ENCODE measurements around the gene INTS1.

Gene INTS1

GRCh38 chr7:1436608-1437007 is 67.6 kb downstream of the INTS1 start:
- CTCF ChIA-PET = no interaction called here
- TF ChIP-seq PKNOX1 (IDR thresholded peaks at IDR 0.05) = no peak
- TF ChIP-seq ZNF384 (IDR thresholded peaks at IDR 0.05) = no peak
- TF ChIP-seq FOXM1 (IDR thresholded peaks at IDR 0.05; ENCODE audit: borderline replicate concordance) = no peak
- TF ChIP-seq LEF1 (IDR thresholded peaks at IDR 0.05; ENCODE audit: borderline replicate concordance) = no peak
- no peak for TF ChIP-seq SUZ12 (IDR thresholded peaks at IDR 0.05)
- no peak for TF ChIP-seq ARNT (IDR thresholded peaks at IDR 0.05)
- TF ChIP-seq L3MBTL2 (conservative IDR thresholded peaks at IDR 0.05) = no peak
- no peak for TF ChIP-seq ELF4 (IDR thresholded peaks at IDR 0.05)
- TF ChIP-seq TARDBP (IDR thresholded peaks at IDR 0.05) = no peak
- TF ChIP-seq NFRKB (IDR thresholded peaks at IDR 0.05) = no peak
- TF ChIP-seq SP1 (IDR thresholded peaks at IDR 0.05) = no peak
- TF ChIP-seq HDGF (IDR thresholded peaks at IDR 0.05; ENCODE audit: borderline replicate concordance) = no peak
- TF ChIP-seq FOXA1 (IDR thresholded peaks at IDR 0.05) = no peak
- no peak for TF ChIP-seq CTBP1 (IDR thresholded peaks at IDR 0.05; ENCODE audit: borderline replicate concordance)
- no peak for DNase-seq (ENCODE audit: extremely low spot score)
- POLR2A ChIA-PET = no interaction called here

- ChIA-PET CTCF (no interaction called here), POLR2A (no interaction called here)
- TF ChIP-seq NFRKB (IDR thresholded peaks at IDR 0.05) = no peak
- no peak for TF ChIP-seq ELF4 (IDR thresholded peaks at IDR 0.05)
- TF ChIP-seq BHLHE40 (IDR thresholded peaks at IDR 0.05; ENCODE audit: borderline replicate concordance) = no peak
- no peak for TF ChIP-seq FOXM1 (IDR thresholded peaks at IDR 0.05; ENCODE audit: borderline replicate concordance)
- no peak for TF ChIP-seq SP1 (IDR thresholded peaks at IDR 0.05)
- no peak for TF ChIP-seq ARNT (IDR thresholded peaks at IDR 0.05)
- no peak for TF ChIP-seq FOXA1 (IDR thresholded peaks at IDR 0.05)
- TF ChIP-seq FOXK2 (IDR thresholded peaks at IDR 0.05) = no peak
- TF ChIP-seq L3MBTL2 (conservative IDR thresholded peaks at IDR 0.05) = no peak
- no peak for TF ChIP-seq LEF1 (IDR thresholded peaks at IDR 0.05; ENCODE audit: borderline replicate concordance)
- DNase-seq (ENCODE audit: extremely low spot score) = no peak
Measured at GRCh38 chr7:1434891-1435670, 69.1 kb downstream of the INTS1 start.

- POLR2A ChIA-PET = no interaction called here
- TF ChIP-seq NFRKB (IDR thresholded peaks at IDR 0.05) = no peak
- no peak for TF ChIP-seq ELF4 (IDR thresholded peaks at IDR 0.05)
- no peak for TF ChIP-seq FOXK2 (IDR thresholded peaks at IDR 0.05)
- TF ChIP-seq L3MBTL2 (conservative IDR thresholded peaks at IDR 0.05) = no peak
- no peak for TF ChIP-seq BHLHE40 (IDR thresholded peaks at IDR 0.05; ENCODE audit: borderline replicate concordance)
- no peak for TF ChIP-seq TARDBP (IDR thresholded peaks at IDR 0.05)
- no peak for TF ChIP-seq PKNOX1 (IDR thresholded peaks at IDR 0.05)
- TF ChIP-seq FOXA1 (IDR thresholded peaks at IDR 0.05) = no peak
- no peak for TF ChIP-seq ARNT (IDR thresholded peaks at IDR 0.05)
- no peak for TF ChIP-seq SUZ12 (IDR thresholded peaks at IDR 0.05)
- no peak for TF ChIP-seq SP1 (IDR thresholded peaks at IDR 0.05)
- TF ChIP-seq HDGF (IDR thresholded peaks at IDR 0.05; ENCODE audit: borderline replicate concordance) = no peak
- TF ChIP-seq CTBP1 (IDR thresholded peaks at IDR 0.05; ENCODE audit: borderline replicate concordance) = no peak
- TF ChIP-seq LEF1 (IDR thresholded peaks at IDR 0.05; ENCODE audit: borderline replicate concordance) = no peak
- TF ChIP-seq FOXM1 (IDR thresholded peaks at IDR 0.05; ENCODE audit: borderline replicate concordance) = no peak
- CTCF ChIA-PET = interaction anchor here (1.2 kb wide), 1 partner anchor 251 kb away, joined by 4 read pairs; no protein-coding TSS in a partner anchor
- DNase-seq (ENCODE audit: extremely low spot score) = no peak
Measured at GRCh38 chr7:1434165-1434718, 69.9 kb downstream of the INTS1 start.

GRCh38 chr7:1433128-1433920 is 70.9 kb downstream of the INTS1 start:
- POLR2A ChIA-PET = no interaction called here
- no peak for TF ChIP-seq HDGF (IDR thresholded peaks at IDR 0.05; ENCODE audit: borderline replicate concordance)
- TF ChIP-seq FOXA1 (IDR thresholded peaks at IDR 0.05) = no peak
- TF ChIP-seq BHLHE40 (IDR thresholded peaks at IDR 0.05; ENCODE audit: borderline replicate concordance) = no peak
- no peak for TF ChIP-seq SP1 (IDR thresholded peaks at IDR 0.05)
- TF ChIP-seq TARDBP (IDR thresholded peaks at IDR 0.05) = no peak
- no peak for TF ChIP-seq FOXM1 (IDR thresholded peaks at IDR 0.05; ENCODE audit: borderline replicate concordance)
- DNase-seq (ENCODE audit: extremely low spot score) = no peak
- CTCF ChIA-PET = interaction anchor here (1.1 to 1.2 kb wide), 3 partner anchors 10 to 250 kb away, joined by 3 to 7 read pairs (median 4); no protein-coding TSS in a partner anchor

GRCh38 chr7:1432411-1433082 is 71.6 kb downstream of the INTS1 start:
- peak; percentile 77 for DNase-seq (ENCODE audit: extremely low spot score)
- CTCF ChIA-PET = interaction anchor here (0.6 to 1.2 kb wide), 4 partner anchors 9 to 204 kb away, joined by 3 to 7 read pairs (median 4); no protein-coding TSS in a partner anchor
- POLR2A ChIA-PET = interaction anchor here (1.0 kb wide), 1 partner anchor 47 kb away, joined by 3 read pairs; no protein-coding TSS in a partner anchor
- TF ChIP-seq CTBP1 (IDR thresholded peaks at IDR 0.05; ENCODE audit: borderline replicate concordance) = no peak
- TF ChIP-seq SP1 (IDR thresholded peaks at IDR 0.05) = no peak
- no peak for TF ChIP-seq ELF4 (IDR thresholded peaks at IDR 0.05)
- no peak for TF ChIP-seq NFRKB (IDR thresholded peaks at IDR 0.05)
